GM12873 (cell line): Measurements from ENCODE around the gene NUP62.

Experiments used
- TF ChIP-seq, protein P1 (sequence below): IDR thresholded peaks from 2 replicates; pipeline ENCODE4 v1.5.1; 2012; ENCODE audit warnings: low read depth, mild to moderate bottlenecking, moderate library complexity, low read length, control low read depth; ENCODE audit not compliant: insufficient read depth; ENCODE audit errors: missing control alignments

Gene NUP62

DNA sequence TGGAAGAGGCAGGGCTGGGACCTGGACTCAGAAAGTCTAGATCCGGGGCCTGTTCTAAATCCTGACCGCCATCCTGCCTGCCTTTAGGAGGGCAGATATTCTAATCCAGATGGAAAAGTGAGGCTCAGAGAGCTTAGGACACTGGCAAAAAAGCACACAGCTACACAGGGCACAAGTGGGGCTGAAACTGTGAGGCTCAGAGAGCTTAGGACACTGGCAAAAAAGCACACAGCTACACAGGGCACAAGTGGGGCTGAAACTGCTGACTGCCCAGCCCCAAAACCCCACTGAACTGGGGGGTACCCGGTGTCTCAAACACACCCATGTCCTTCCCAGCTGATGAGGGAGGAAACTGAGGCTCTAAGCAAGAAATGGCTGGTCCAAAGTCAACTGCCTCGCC, 54.1 kb downstream of the NUP62 start:
- TF ChIP-seq, protein P1, sequence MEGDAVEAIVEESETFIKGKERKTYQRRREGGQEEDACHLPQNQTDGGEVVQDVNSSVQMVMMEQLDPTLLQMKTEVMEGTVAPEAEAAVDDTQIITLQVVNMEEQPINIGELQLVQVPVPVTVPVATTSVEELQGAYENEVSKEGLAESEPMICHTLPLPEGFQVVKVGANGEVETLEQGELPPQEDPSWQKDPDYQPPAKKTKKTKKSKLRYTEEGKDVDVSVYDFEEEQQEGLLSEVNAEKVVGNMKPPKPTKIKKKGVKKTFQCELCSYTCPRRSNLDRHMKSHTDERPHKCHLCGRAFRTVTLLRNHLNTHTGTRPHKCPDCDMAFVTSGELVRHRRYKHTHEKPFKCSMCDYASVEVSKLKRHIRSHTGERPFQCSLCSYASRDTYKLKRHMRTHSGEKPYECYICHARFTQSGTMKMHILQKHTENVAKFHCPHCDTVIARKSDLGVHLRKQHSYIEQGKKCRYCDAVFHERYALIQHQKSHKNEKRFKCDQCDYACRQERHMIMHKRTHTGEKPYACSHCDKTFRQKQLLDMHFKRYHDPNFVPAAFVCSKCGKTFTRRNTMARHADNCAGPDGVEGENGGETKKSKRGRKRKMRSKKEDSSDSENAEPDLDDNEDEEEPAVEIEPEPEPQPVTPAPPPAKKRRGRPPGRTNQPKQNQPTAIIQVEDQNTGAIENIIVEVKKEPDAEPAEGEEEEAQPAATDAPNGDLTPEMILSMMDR, result no peak

DNA sequence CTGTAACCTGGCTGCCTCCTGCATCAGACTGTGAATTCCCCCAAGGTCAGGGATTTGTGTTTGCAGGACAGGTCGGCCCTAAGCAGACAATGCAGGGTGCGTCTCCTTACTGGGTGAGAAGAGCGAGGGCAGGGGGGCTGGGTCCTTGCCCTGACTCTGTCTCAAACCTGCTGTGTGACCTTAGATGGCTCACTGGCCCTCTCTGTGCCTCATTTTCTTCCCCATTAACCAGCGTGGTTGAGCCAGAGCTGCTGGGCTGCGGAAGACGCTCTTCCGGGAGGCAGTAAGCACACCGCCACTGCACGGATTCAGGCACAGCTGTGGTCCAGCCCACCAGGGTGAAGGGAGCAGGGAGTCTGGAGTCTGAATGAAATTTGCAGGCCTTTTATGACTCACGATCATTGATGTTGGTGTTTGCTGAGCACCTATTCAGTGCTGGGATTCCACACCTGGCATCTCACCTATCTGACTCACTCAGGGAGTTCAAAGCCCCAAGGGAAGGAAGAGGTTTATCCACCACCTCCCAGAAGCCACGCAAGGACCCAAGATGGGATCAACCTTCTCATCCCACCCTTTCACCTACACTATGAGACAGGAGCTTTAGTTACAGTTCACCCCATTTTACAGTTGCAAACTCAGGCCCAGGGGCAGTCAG, 54.7 kb downstream of the NUP62 start:
- TF ChIP-seq, protein P1, result no peak

DNA sequence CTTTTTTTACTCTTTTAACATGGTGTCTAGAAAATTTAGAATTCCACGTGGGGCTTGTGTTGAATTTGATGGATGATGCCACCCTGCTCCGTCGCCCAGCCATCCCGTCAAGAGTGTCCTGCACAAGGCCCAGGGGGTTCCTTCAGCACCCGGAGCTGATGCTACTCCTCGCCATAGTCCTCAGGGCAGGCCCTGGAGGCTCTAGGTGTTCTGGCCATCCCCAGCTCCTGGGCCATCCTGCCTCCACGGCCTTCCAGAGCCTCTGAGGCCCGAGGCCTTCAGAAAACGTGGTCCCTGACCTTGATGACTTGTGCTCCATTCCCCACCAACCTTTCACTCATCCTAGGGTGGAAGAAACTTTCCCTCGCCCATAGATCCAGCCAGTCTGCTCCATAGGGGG, 55.5 kb downstream of the NUP62 start:
- TF ChIP-seq, protein P1, result no peak

DNA sequence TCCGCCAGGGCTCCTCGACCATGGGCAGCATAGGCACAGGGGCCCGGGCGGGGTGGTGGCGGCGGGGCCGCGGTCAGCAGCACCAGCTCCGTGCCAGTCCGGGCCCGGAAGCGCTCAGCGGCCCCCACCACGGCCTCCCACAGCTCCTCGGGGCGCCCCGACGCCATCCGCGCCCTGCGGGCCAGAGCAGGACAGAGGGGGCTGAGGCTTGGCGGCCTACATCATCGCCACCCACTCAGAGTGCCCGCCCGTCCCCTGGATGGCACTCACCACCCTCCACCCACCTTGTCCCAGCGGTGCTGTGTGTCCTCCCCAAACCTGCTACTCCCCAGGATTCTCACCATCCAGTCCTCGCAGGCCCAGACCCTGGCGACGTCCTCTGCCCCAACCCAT, 56.2 kb downstream of the NUP62 start:
- TF ChIP-seq, protein P1, result no peak

DNA sequence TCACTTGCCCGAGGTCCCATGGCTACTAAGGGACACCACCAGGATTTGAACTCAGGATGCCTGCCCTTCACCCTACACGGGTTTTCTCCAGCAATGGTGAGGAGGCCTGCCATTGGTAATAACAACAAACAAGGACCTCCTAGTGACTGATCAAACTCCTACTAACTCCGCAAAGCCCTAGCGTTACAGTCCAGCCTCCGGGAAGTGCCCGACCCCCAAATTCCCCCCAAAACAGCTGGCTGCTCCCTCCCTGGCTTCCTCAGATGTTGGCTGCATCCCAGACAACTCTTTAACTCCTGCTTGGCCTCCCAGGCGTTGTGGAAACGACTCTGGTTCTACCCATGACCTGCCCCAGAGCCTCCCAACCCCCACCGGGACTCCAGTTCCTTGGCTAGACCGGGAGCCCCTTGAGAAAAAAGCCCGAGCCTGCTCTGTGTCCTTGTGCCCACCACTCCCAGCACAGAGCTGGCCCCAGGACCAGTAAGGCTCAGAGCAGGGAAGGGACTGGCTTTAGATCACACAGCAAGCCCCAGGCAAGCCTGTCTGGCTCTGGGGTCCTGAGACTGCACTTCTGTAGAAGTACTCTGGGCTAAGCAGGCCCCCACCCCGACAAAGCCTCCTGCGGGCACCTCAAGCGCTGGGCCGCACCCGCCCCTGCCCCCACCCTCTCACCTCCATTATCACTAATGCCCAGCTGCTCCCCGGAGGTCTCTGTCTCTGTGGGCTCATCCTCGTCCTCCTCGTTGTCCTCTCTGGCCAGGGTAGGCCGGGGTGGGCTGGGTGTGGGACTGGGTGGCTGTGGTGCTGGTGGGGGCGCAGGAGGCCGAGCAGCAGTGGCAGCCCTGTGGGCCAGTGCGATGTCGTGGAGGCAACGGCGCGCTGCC, 56.8 kb downstream of the NUP62 start:
- TF ChIP-seq, protein P1, result no peak

DNA sequence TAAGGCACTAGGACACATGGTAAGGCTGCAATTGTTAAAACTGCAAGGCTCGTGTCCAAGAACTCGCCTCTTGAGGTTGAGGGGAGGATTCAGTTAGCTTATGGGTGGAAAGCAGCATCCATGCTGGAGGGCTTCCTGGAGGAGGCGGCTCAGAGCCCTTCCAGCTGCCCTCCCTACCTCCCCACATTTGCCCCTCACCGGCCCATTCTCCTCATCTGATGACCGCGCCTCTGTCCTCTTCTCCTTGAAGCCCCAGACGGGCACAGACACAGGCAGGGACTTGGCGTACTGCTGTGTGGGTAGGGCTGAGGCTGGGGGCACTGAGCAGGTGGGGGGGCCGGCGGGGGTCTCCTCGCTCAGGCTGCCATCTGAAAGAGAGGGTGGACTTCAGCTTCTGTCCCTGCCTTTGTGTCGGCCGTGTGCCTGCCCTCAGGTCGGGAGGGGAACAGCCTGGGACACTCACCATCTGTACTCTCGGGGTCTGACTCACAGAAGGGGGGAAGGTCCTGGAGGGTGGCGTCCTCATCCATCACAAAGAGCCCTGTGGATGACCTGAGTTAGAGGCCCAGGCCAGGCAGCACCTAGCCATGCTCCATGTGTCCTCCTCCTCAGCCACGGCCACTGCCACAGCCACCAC, 57.8 kb downstream of the NUP62 start:
- TF ChIP-seq, protein P1, result no peak

DNA sequence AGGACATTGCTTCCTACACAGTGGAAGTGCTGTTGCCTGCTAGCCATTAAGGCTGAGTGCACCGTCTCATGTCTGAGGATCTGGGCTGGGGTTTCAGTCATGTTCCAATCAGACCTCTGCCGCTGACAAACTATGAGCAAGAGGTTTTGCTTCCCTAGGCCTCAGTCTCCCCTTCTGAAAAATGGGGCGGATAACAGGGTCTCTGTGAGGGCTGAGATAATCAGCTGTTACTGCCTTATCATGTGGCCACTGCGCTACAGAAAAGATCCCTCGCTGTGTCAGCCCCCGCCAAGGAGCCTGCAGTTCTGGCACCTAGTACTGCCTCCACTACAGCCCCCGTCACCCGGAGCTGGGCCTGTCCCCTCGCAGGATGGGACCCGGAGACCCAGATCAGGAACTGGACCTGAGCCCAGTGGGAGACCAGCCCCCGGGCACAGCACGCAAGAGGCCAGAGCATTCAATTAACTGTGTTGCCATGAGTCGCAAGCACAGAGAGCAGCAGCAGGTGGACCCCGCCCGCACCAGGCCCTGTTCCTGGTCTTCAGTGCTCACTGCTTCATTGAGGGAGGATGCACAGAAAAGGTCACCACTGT, 58.9 kb downstream of the NUP62 start:
- TF ChIP-seq, protein P1, result no peak
